Measurements from ENCODE around the gene CDK2AP2. TPM values are rescaled to one million over a fixed set of nuclear protein-coding genes. Genes with fewer than 3 reads are reported as not detected.

The CDK2AP2 gene
- total RNA-seq, 1 donor from 2014 or later, result 45.0 TPM

DNA sequence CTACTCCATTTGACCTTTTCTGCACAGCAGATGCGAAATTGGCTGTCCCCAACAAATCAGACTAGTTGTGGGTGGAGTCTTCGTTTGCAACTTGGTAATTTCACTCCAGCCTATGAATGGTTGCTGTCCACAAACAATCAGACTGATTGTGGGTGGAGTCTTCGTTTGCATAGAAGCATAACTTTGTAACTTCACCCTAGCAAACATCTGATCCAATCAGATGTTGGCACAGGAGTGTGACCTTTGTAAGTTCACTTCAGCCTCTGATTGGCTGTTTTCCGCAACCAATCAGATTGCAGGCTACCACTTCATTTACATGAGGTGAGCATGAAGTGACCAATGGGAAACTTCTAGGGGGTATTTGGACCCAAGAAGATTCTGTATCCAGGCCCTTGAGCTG is 31.6 kb upstream of the CDK2AP2 start:
- Histone ChIP-seq H3K36me3 (ENCODE audit: insufficient read depth, low read length) (no peaks in the 10 kb centered on the region), H3K27ac (ENCODE audit: low read depth, low read length) (no peak overlapping the region), H3K9ac (ENCODE audit: low read length) (no peak overlapping the region), H3K4me1 (ENCODE audit: insufficient read depth, low read length) (no peaks in the 10 kb centered on the region), H3K79me2 (ENCODE audit: insufficient read depth, low read length) (no peaks in the 10 kb centered on the region), H3K4me2 (ENCODE audit: low read length) (no peak overlapping the region), H4K20me1 (ENCODE audit: insufficient read depth, low read length) (no peaks in the 10 kb centered on the region), H3K9me3 (ENCODE audit: insufficient read depth, low read depth, low read length) (peaks cover under 1% of the 10 kb centered on the region), H3K4me3 (ENCODE audit: insufficient read depth, low read depth, low read length) (no peak overlapping the region), H2AFZ (ENCODE audit: low read depth, low read length) (no peak overlapping the region), H3K27me3 (ENCODE audit: insufficient read depth, low read length) (no peaks in the 10 kb centered on the region)
- DNase-seq (ENCODE audit: low read depth), result no peak
- Mint-ChIP-seq H3K4me1 (ENCODE audit: low read depth, unreplicated experiment) (no peaks in the 10 kb centered on the region), H3K4me3 (ENCODE audit: unreplicated experiment) (no peak overlapping the region), H3K27ac (ENCODE audit: unreplicated experiment) (no peak overlapping the region), H3K9me3 (ENCODE audit: unreplicated experiment) (no peaks in the 10 kb centered on the region), H3K27me3 (ENCODE audit: low read depth, unreplicated experiment) (peaks cover 12% of the 10 kb centered on the region), H3K36me3 (ENCODE audit: low read depth, unreplicated experiment) (peaks cover 2% of the 10 kb centered on the region)
- TF ChIP-seq EZH2 (IDR thresholded peaks at IDR 0.05; ENCODE audit: insufficient read depth, low read length), result no peak
- no peak for TF ChIP-seq CTCF (IDR thresholded peaks at IDR 0.05; ENCODE audit: insufficient read depth, low read depth, low read length)
- FAIRE-seq, result no peak

- no peak overlapping the region for H3K4me2 ChIP-seq (ENCODE audit: low read length)
- peaks cover 11% of the 10 kb centered on the region for H3K27me3 Mint-ChIP-seq (ENCODE audit: low read depth, unreplicated experiment)
- no peak overlapping the region for H3K27ac Mint-ChIP-seq (ENCODE audit: unreplicated experiment)
- H3K4me1 ChIP-seq (ENCODE audit: insufficient read depth, low read length), result no peaks in the 10 kb centered on the region
- H3K9me3 Mint-ChIP-seq (ENCODE audit: unreplicated experiment), result peaks cover 1% of the 10 kb centered on the region
- no peaks in the 10 kb centered on the region for H3K4me1 Mint-ChIP-seq (ENCODE audit: low read depth, unreplicated experiment)
- no peak overlapping the region for H3K9ac ChIP-seq (ENCODE audit: low read length)
- H3K4me3 ChIP-seq (ENCODE audit: insufficient read depth, low read depth, low read length), result no peak overlapping the region
- H4K20me1 ChIP-seq (ENCODE audit: insufficient read depth, low read length), result no peaks in the 10 kb centered on the region
- H3K79me2 ChIP-seq (ENCODE audit: insufficient read depth, low read length), result no peaks in the 10 kb centered on the region
- FAIRE-seq, result no peak
- H3K27me3 ChIP-seq (ENCODE audit: insufficient read depth, low read length), result no peaks in the 10 kb centered on the region
- peaks cover 5% of the 10 kb centered on the region for H3K9me3 ChIP-seq (ENCODE audit: insufficient read depth, low read depth, low read length)
- no peak overlapping the region for H2AFZ ChIP-seq (ENCODE audit: low read depth, low read length)
- H3K4me3 Mint-ChIP-seq (ENCODE audit: unreplicated experiment), result no peak overlapping the region
- H3K36me3 Mint-ChIP-seq (ENCODE audit: low read depth, unreplicated experiment), result peaks cover 2% of the 10 kb centered on the region
- DNase-seq (ENCODE audit: low read depth), result no peak
- TF ChIP-seq CTCF (IDR thresholded peaks at IDR 0.05; ENCODE audit: insufficient read depth, low read depth, low read length), result no peak
- TF ChIP-seq EZH2 (IDR thresholded peaks at IDR 0.05; ENCODE audit: insufficient read depth, low read length), result no peak
- no peaks in the 10 kb centered on the region for H3K36me3 ChIP-seq (ENCODE audit: insufficient read depth, low read length)
- H3K27ac ChIP-seq (ENCODE audit: low read depth, low read length), result no peak overlapping the region
Measured at GRCh38 chr11:67538823-67539505, 31.0 kb upstream of the CDK2AP2 start.

GRCh38 chr11:67538306-67538705 is 30.3 kb upstream of the CDK2AP2 start:
- Histone ChIP-seq H3K9me3 (ENCODE audit: insufficient read depth, low read depth, low read length) (peaks cover 12% of the 10 kb centered on the region), H3K4me2 (ENCODE audit: low read length) (no peak overlapping the region), H2AFZ (ENCODE audit: low read depth, low read length) (no peak overlapping the region), H3K4me1 (ENCODE audit: insufficient read depth, low read length) (no peaks in the 10 kb centered on the region), H3K27ac (ENCODE audit: low read depth, low read length) (no peak overlapping the region), H3K79me2 (ENCODE audit: insufficient read depth, low read length) (no peaks in the 10 kb centered on the region), H3K36me3 (ENCODE audit: insufficient read depth, low read length) (no peaks in the 10 kb centered on the region), H4K20me1 (ENCODE audit: insufficient read depth, low read length) (no peaks in the 10 kb centered on the region), H3K9ac (ENCODE audit: low read length) (no peak overlapping the region), H3K4me3 (ENCODE audit: insufficient read depth, low read depth, low read length) (no peak overlapping the region), H3K27me3 (ENCODE audit: insufficient read depth, low read length) (no peaks in the 10 kb centered on the region)
- Mint-ChIP-seq H3K4me1 (ENCODE audit: low read depth, unreplicated experiment) (no peaks in the 10 kb centered on the region), H3K9me3 (ENCODE audit: unreplicated experiment) (peaks cover 6% of the 10 kb centered on the region), H3K4me3 (ENCODE audit: unreplicated experiment) (no peak overlapping the region), H3K27me3 (ENCODE audit: low read depth, unreplicated experiment) (peaks cover 8% of the 10 kb centered on the region), H3K27ac (ENCODE audit: unreplicated experiment) (no peak overlapping the region), H3K36me3 (ENCODE audit: low read depth, unreplicated experiment) (peaks cover 2% of the 10 kb centered on the region)
- FAIRE-seq (no peak), DNase-seq (ENCODE audit: low read depth) (no peak)
- no peak for TF ChIP-seq EZH2 (IDR thresholded peaks at IDR 0.05; ENCODE audit: insufficient read depth, low read length)
- no peak for TF ChIP-seq CTCF (IDR thresholded peaks at IDR 0.05; ENCODE audit: insufficient read depth, low read depth, low read length)

Measured in astrocyte (in vitro differentiated cells and primary cell).